GM10266 (cell line): ENCODE data around the gene TMC2.
"Not testable (repeated sequence)": the region's sequence is repeated elsewhere in the genome, so short reads cannot be mapped to it uniquely, and the experiment has no call there.

ENCODE experiments used
- DNase-seq: peaks from one replicate; pipeline ENCODE4 v3.0.0; 2012; ENCODE audit errors: extremely low spot score
- CTCF ChIP-seq: IDR thresholded peaks from 2 replicates; pipeline ENCODE4 v1.5.1; 2012; ENCODE audit warnings: mild to moderate bottlenecking, low read depth; ENCODE audit not compliant: control insufficient read depth, insufficient read depth; ENCODE audit errors: missing control alignments

The TMC2 gene

GRCh38 chr20:2536560-2536986 is at the start of gene TMC2:
Gene TMC2 (plus strand): TSS chr20:2536573. CDS start chr20:2536622, 49 bp downstream.
- TF ChIP-seq CTCF = no peak
- DNase-seq = no peak

GRCh38 chr20:2502808-2503384 is 33.5 kb upstream of the TMC2 start:
- not testable (repeated sequence) for DNase-seq

- not testable (repeated sequence) for DNase-seq
Measured at GRCh38 chr20:2504803-2505202, 31.6 kb upstream of the TMC2 start.

- DNase-seq = not testable (repeated sequence)
Measured at GRCh38 chr20:2506426-2506825, 29.9 kb upstream of the TMC2 start.

GRCh38 chr20:2507464-2507863 is 28.9 kb upstream of the TMC2 start:
- no peak for DNase-seq
- TF ChIP-seq CTCF = no peak

GRCh38 chr20:2507875-2508630 is 28.3 kb upstream of the TMC2 start:
- no peak for DNase-seq
- no peak for TF ChIP-seq CTCF

- peak; percentile 86 for DNase-seq
- TF ChIP-seq CTCF = no peak
Measured at GRCh38 chr20:2508631-2509467, 27.5 kb upstream of the TMC2 start, which contains the start of gene ZNF343. Gene ZNF343 (minus strand): TSS chr20:2508915. CDS start chr20:2493895, 15,020 bp downstream.

- TF ChIP-seq CTCF = no peak
- DNase-seq = no peak
Measured at GRCh38 chr20:2509468-2509781, 26.9 kb upstream of the TMC2 start.

GRCh38 chr20:2509794-2510193 is 26.6 kb upstream of the TMC2 start:
- TF ChIP-seq CTCF = no peak
- no peak for DNase-seq
